Measurements from ENCODE around the gene C10orf95.
A peak's percentile ranks its signal among the peaks of the same experiment; 100 is the strongest.

C10orf95 gene

DNA sequence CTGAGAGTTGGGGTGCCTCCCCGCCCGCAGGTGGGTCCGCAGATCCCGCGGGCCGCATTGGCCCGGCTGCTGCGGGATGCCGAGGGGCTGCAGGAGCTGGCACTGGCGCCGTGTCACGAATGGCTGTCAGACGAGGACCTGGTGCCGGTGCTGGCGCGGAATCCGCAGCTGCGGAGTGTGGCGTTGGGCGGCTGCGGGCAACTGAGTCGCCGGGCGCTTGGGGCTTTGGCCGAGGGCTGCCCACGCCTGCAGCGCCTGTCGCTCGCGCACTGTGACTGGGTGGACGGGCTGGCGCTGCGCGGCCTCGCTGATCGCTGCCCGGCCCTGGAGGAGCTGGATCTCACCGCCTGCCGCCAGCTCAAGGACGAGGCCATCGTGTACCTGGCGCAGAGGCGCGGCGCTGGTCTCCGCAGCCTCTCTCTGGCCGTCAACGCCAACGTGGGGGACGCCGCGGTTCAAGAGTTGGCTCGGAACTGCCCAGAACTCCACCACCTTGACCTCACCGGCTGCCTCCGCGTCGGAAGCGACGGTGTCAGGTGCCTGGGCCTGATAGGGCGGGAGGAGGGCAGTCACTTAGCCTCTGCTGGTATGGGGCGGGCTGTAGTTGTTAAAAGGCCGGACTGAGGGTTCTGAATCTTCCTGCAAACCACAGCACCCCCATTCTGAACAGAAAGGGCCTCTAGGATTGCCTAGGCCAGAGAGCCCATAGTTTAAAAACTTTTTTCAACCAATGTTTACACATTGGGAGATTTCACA lies 29.4 kb downstream of the C10orf95 start:
- Histone ChIP-seq H3K27ac (ENCODE audit: low read depth, low read length) (peak overlapping the region; percentile 8; the same call in 1 of the 2 replicates), H3K27me3 (ENCODE audit: insufficient read depth, low read length) (peaks cover 19% of the 10 kb centered on the region), H2AFZ (ENCODE audit: low read length, unreplicated experiment) (peak overlapping the region; percentile 85), H3K79me2 (ENCODE audit: control insufficient read depth, insufficient read depth, low read length, unreplicated experiment) (no peaks in the 10 kb centered on the region), H3K4me1 (ENCODE audit: control insufficient read depth, insufficient read depth, low read length, unreplicated experiment) (peaks cover 14% of the 10 kb centered on the region), H3K36me3 (ENCODE audit: insufficient read depth, low read length) (no peaks in the 10 kb centered on the region), H3K4me3 (ENCODE audit: low read depth, low read length) (peak overlapping the region; percentile 81)

DNA sequence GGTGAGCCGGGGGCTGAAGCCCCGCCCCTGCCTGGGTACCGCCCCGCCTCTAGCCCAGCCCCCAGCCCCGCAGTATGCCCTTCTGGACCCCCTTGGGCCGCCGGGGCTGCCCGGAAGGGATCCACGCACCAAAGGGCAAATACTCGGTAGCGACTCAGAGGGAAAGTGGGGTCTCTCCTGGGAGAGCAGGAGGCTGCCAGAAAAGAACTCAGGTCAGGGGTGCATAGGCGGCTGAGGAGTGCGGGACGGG lies 29.9 kb downstream of the C10orf95 start:
- H3K27ac ChIP-seq (ENCODE audit: low read depth, low read length): no peak overlapping the region
- H3K79me2 ChIP-seq (ENCODE audit: control insufficient read depth, insufficient read depth, low read length, unreplicated experiment): no peaks in the 10 kb centered on the region
- peak overlapping the region; percentile 85 for H2AFZ ChIP-seq (ENCODE audit: low read length, unreplicated experiment)

DNA sequence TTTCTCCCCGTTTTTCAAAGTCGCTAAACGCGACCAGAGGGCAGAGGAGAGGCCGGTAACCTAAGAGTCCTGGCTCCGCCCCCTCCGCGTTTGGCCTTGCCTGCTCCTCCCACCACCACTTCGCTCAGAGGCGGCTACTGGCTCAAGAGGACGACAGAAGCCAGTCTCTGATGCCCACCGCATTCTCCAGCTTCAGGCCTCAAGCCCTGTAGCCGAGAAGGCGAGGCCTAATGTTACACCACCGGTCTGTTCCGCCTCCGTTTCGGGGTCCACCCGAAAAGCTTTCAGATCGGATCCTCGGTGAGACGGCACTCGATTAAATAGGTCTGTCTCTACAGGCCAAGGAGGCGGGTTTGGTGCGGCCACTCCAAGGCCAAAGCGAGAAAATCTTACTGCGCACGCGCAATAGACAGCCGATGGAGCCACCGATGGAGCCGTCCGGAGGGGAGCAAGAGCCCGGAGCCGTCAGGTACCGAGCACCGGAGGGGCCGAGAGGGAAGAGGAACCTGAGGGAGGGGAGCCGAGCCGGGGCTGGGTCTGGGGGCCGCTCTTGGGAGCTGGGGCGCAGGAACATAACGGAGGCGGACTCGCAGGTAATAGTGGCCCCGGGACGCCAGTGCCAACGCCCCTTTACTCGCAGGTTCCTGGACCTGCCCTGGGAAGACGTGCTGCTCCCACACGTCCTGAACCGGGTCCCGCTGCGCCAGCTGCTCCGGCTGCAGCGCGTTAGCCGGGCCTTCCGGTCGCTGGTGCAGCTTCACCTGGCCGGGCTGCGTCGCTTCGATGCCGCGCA lies 30.4 kb downstream of the C10orf95 start, which contains the start of gene FBXL15:
Gene FBXL15 (plus strand): TSS at position 123 of the 793 bp plus-strand sequence. CDS start 294 bp downstream, at position 417.
- Histone ChIP-seq H3K4me3 (ENCODE audit: low read depth, low read length) (peak within 1 kb of the TSS; percentile 81), H3K79me2 (ENCODE audit: control insufficient read depth, insufficient read depth, low read length, unreplicated experiment) (no peaks in the 10 kb centered on the region), H3K27me3 (ENCODE audit: insufficient read depth, low read length) (peaks cover 19% of the 10 kb centered on the region), H2AFZ (ENCODE audit: low read length, unreplicated experiment) (peak within 1 kb of the TSS; percentile 85), H3K27ac (ENCODE audit: low read depth, low read length) (peak within 1 kb of the TSS; percentile 58), H3K36me3 (ENCODE audit: insufficient read depth, low read length) (no peaks in the 10 kb centered on the region), H3K4me1 (ENCODE audit: control insufficient read depth, insufficient read depth, low read length, unreplicated experiment) (peaks cover 14% of the 10 kb centered on the region)

More for the DNA sequence above, 29.9 kb downstream of the C10orf95 start:
- H3K36me3 ChIP-seq (ENCODE audit: insufficient read depth, low read length): no peaks in the 10 kb centered on the region
- H3K27me3 ChIP-seq (ENCODE audit: insufficient read depth, low read length): peaks cover 19% of the 10 kb centered on the region
- H3K4me3 ChIP-seq (ENCODE audit: low read depth, low read length): peak overlapping the region; percentile 81
- peaks cover 14% of the 10 kb centered on the region for H3K4me1 ChIP-seq (ENCODE audit: control insufficient read depth, insufficient read depth, low read length, unreplicated experiment)

DNA sequence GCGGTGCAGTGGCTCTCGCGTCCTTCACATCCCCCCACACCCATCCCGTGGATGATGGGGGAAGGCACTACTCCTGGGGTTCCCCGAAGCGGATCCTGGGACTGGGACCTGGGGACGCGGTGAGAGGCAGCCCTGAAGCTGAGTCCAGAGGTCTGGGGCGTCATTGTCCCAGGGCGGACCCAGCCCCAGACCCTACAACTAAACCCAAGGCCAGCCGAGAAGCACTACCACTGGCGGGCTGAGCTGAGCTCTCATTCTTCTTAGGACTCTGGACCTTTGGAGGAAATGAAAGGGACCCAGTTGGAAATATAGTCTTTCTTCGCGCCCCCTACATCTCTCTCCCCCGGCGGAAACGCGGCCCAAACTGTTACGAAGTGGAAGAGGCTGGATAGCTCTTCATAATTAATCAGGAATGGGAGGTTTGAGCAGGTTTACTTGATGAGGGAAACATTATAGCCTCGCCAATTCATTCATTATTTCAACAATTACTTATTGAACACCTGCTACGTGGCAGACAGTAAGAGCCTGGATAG lies 31.1 kb downstream of the C10orf95 start:
- H3K27ac ChIP-seq (ENCODE audit: low read depth, low read length): peak overlapping the region; percentile 58; the same call in 1 of the 2 replicates
- H3K36me3 ChIP-seq (ENCODE audit: insufficient read depth, low read length): no peaks in the 10 kb centered on the region
- peak overlapping the region; percentile 81 for H3K4me3 ChIP-seq (ENCODE audit: low read depth, low read length)
- peaks cover 14% of the 10 kb centered on the region for H3K4me1 ChIP-seq (ENCODE audit: control insufficient read depth, insufficient read depth, low read length, unreplicated experiment)
- peak overlapping the region; percentile 48 for H2AFZ ChIP-seq (ENCODE audit: low read length, unreplicated experiment)
- no peaks in the 10 kb centered on the region for H3K79me2 ChIP-seq (ENCODE audit: control insufficient read depth, insufficient read depth, low read length, unreplicated experiment)
- H3K27me3 ChIP-seq (ENCODE audit: insufficient read depth, low read length): peaks cover 19% of the 10 kb centered on the region

DNA sequence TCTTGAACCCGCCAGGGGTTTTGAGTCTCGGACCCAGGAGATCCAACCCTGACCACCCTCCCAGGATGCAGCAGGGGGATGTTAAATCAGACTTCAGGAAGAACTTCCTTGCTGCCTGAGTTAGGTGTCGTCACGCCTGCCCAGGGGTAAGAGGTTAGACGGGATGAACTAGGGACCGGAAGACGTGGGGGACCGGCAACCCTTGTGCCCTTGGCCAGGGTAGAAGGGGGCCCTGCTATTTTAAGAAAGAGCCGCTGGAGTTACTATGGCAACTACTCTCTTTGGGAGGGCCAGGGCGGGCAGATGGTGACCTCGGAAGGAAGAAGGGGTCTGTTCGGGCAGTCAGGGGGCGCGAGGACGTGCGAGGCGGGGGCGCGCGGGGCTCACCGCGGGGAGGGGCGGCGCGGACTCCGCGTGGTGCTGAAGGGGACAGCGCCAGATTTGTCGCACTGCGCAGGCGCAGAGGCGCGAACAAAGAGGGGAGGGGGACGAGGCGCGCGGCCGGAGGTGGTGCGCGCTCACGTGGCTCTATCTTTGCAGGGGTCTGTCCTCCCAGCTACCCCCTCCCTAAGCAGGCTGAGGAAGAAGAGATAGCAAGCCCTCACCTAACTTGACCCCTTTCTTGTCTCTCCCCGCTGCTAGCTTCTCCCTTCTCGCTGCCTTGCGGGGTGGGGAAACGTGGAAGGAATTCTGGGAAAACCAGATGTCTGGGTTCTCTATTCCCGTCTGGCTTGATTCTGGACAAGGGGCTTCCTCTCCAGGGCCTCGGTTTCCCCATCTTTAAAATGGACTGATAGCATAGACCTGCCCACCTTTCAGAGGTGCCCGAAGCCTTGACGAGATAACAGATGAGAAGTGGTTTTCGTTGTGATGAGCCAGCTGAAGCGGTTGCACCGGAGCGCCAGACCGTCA lies 31.8 kb downstream of the C10orf95 start:
- Histone ChIP-seq H3K27me3 (ENCODE audit: insufficient read depth, low read length) (peaks cover 19% of the 10 kb centered on the region), H3K36me3 (ENCODE audit: insufficient read depth, low read length) (no peaks in the 10 kb centered on the region), H2AFZ (ENCODE audit: low read length, unreplicated experiment) (peak overlapping the region; percentile 48), H3K27ac (ENCODE audit: low read depth, low read length) (no peak overlapping the region), H3K4me1 (ENCODE audit: control insufficient read depth, insufficient read depth, low read length, unreplicated experiment) (peaks cover 14% of the 10 kb centered on the region), H3K4me3 (ENCODE audit: low read depth, low read length) (peak overlapping the region; percentile 81), H3K79me2 (ENCODE audit: control insufficient read depth, insufficient read depth, low read length, unreplicated experiment) (no peaks in the 10 kb centered on the region)

DNA sequence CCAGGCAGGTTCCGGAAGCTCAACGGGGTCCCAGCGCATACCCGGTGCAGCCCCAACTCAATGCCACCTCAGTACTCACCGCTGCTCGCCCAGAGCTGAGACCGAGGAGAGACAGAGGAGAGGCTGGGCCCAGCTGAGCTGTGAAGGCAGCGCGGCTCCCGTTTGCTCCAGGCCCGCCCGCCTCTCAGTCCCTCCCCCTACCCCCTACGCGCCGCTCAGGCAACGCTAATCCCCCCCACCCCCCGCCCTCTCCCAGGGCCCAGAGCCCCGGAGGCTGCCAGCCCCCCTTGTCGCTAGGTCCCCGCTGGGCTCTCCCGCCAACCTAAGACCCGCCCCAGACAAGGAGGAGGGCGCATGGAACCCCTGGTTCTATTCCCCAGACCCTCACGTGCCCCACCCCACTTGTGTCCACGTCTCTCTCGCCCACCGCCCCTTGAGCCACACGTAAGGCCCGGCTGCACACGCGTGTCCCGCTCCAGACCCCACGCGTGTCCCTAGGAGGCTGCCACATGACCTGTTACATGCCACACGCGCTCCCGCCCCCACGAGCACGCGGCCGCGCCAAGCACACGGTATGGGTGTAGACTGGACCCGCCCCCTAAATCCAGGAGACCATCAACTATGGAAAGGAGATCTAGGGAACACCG lies 32.6 kb downstream of the C10orf95 start, which contains the start of gene PSD:
Gene PSD (minus strand): TSS at position 164 of the 647 bp plus-strand sequence. CDS start 1,747 bp downstream, outside the sequence.
- H3K27me3 ChIP-seq (ENCODE audit: insufficient read depth, low read length): peaks cover 19% of the 10 kb centered on the region
- peak within 1 kb of the TSS; percentile 81 for H3K4me3 ChIP-seq (ENCODE audit: low read depth, low read length)
- H2AFZ ChIP-seq (ENCODE audit: low read length, unreplicated experiment): peak within 1 kb of the TSS; percentile 48
- no peaks in the 10 kb centered on the region for H3K79me2 ChIP-seq (ENCODE audit: control insufficient read depth, insufficient read depth, low read length, unreplicated experiment)
- H3K36me3 ChIP-seq (ENCODE audit: insufficient read depth, low read length): no peaks in the 10 kb centered on the region
- no peak within 1 kb of the TSS for H3K27ac ChIP-seq (ENCODE audit: low read depth, low read length)
- H3K4me1 ChIP-seq (ENCODE audit: control insufficient read depth, insufficient read depth, low read length, unreplicated experiment): peaks cover 14% of the 10 kb centered on the region

DNA sequence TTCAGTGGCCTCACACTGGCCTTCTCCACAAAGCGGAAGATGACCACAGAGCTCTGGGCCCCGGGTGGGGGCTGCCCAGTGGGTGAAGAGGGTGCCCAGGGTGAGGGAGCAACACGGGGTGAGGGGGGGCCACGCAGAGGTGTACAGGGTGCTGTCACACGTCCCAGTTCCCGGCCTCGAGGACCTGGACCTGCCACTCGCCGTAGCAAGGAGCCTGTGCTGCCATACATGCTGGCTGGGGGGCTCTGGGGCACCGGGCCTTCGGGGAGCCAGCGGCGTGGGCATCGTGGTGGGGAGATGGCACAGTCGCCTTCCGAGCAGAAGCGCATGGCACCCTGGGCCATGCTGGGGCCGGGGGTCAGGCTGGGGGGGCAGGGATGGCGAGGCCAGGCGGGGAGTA lies 34.6 kb downstream of the C10orf95 start:
- Histone ChIP-seq H2AFZ (ENCODE audit: low read length, unreplicated experiment) (no peak overlapping the region), H3K4me1 (ENCODE audit: control insufficient read depth, insufficient read depth, low read length, unreplicated experiment) (peaks cover 15% of the 10 kb centered on the region), H3K36me3 (ENCODE audit: insufficient read depth, low read length) (no peaks in the 10 kb centered on the region), H3K79me2 (ENCODE audit: control insufficient read depth, insufficient read depth, low read length, unreplicated experiment) (no peaks in the 10 kb centered on the region), H3K27me3 (ENCODE audit: insufficient read depth, low read length) (peaks cover 19% of the 10 kb centered on the region), H3K27ac (ENCODE audit: low read depth, low read length) (no peak overlapping the region), H3K4me3 (ENCODE audit: low read depth, low read length) (no peak overlapping the region)

DNA sequence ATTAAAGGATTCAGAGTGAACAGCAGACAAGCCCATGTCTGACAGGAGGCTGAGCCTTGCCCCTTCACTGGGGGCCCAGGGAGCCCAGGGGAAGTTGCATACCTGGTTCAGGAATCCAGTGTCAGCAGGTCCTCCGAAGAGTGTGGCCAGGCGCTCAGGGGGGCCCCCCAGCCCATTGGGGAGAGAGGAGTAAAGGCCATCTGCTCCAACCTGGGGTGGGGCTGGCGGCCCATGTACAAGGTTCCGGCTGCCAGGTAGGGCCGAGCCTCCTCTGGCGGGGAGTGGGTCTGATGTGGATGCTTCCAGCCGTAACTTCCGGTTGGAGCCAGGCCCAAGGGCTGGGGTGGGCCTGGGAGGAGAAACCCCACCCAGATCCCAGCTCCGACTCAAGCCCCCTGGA lies 35.1 kb downstream of the C10orf95 start:
- H3K79me2 ChIP-seq (ENCODE audit: control insufficient read depth, insufficient read depth, low read length, unreplicated experiment): no peaks in the 10 kb centered on the region
- no peak overlapping the region for H2AFZ ChIP-seq (ENCODE audit: low read length, unreplicated experiment)
- no peak overlapping the region for H3K4me3 ChIP-seq (ENCODE audit: low read depth, low read length)
- H3K27me3 ChIP-seq (ENCODE audit: insufficient read depth, low read length): peaks cover 24% of the 10 kb centered on the region
- H3K27ac ChIP-seq (ENCODE audit: low read depth, low read length): no peak overlapping the region
- H3K4me1 ChIP-seq (ENCODE audit: control insufficient read depth, insufficient read depth, low read length, unreplicated experiment): peaks cover 15% of the 10 kb centered on the region
- H3K36me3 ChIP-seq (ENCODE audit: insufficient read depth, low read length): no peaks in the 10 kb centered on the region

DNA sequence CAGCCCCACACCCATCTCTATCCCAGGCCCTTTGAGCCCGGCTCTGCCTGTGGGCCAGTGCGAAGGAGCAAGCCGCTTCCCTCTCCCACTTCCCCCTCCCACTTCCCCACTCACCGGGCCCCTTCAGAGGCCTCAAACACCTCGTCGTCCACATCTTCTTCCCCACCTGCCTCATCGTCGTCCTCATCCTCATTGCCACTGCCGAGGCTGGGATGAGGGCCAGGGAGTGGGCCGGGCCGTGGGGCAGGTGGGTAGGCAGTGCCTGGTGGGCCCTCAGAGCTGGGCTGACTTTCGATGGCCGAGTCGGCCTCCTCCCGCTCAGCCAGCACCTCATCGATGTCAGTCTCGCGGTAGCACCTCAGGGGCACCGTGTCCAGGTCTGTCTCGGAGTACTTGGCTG lies 36.6 kb downstream of the C10orf95 start:
- Histone ChIP-seq H3K4me3 (ENCODE audit: low read depth, low read length) (no peak overlapping the region), H3K79me2 (ENCODE audit: control insufficient read depth, insufficient read depth, low read length, unreplicated experiment) (no peaks in the 10 kb centered on the region), H2AFZ (ENCODE audit: low read length, unreplicated experiment) (no peak overlapping the region), H3K36me3 (ENCODE audit: insufficient read depth, low read length) (no peaks in the 10 kb centered on the region), H3K4me1 (ENCODE audit: control insufficient read depth, insufficient read depth, low read length, unreplicated experiment) (peaks cover 18% of the 10 kb centered on the region), H3K27me3 (ENCODE audit: insufficient read depth, low read length) (peaks cover 39% of the 10 kb centered on the region), H3K27ac (ENCODE audit: low read depth, low read length) (no peak overlapping the region)

Data from ACC112 (cell line).